Neural progenitor cell (in vitro differentiated cells): Measurements from ENCODE around the gene BMPR1B. TPM values are rescaled to one million over a fixed set of nuclear protein-coding genes. Genes with fewer than 3 reads are reported as not detected.

ENCODE experiments used
- DNase-seq: peaks from one replicate; pipeline ENCODE4 v3.0.0-alpha.2; 2016; ENCODE audit warnings: low spot score
- H2AFZ ChIP-seq: fragments of 200-600 bp; sonication (generic); replicated peaks from 2 replicates; pipeline ENCODE4 v1.6.1; 2016; ENCODE audit warnings: antibody characterized with exemption
- H3F3A ChIP-seq: fragments of 200-600 bp; sonication (generic); 2 replicates; pipeline ENCODE4 v1.6.1; 2016; ENCODE audit warnings: antibody characterized with exemption, low read depth
- H3K27ac ChIP-seq: fragments of 200-600 bp; sonication (generic); 2 replicates; pipeline ENCODE4 v1.5.1; 2016; ENCODE audit warnings: mild to moderate bottlenecking
- H3K27me3 ChIP-seq: fragments of 200-600 bp; sonication (generic); 2 replicates; pipeline ENCODE4 v1.6.1; 2016; ENCODE audit warnings: mild to moderate bottlenecking, moderate library complexity
- H3K36me3 ChIP-seq: fragments of 200-600 bp; sonication (generic); 2 replicates; pipeline ENCODE4 v1.5.1; 2016
- H3K4me1 ChIP-seq: fragments of 200-600 bp; sonication (generic); 2 replicates; pipeline ENCODE4 v1.6.1; 2016; ENCODE audit warnings: mixed run types
- H3K4me2 ChIP-seq: fragments of 200-600 bp; sonication (generic); 2 replicates; pipeline ENCODE4 v1.6.1; 2016
- H3K4me3 ChIP-seq: fragments of 200-600 bp; sonication (generic); 2 replicates; pipeline ENCODE4 v1.5.1; 2016
- H3K79me2 ChIP-seq: fragments of 200-600 bp; sonication (generic); 2 replicates; pipeline ENCODE4 v1.6.1; 2016; ENCODE audit warnings: low read depth
- H3K9ac ChIP-seq: fragments of 200-600 bp; sonication (generic); 2 replicates; pipeline ENCODE4 v1.6.1; 2016
- H3K9me3 ChIP-seq: fragments of 200-600 bp; sonication (generic); 2 replicates; pipeline ENCODE4 v1.5.1; 2016; ENCODE audit warnings: low read depth
- H4K20me1 ChIP-seq: fragments of 200-600 bp; sonication (generic); 2 replicates; pipeline ENCODE4 v1.6.1; 2016; ENCODE audit warnings: low read depth
- H3K27ac Mint-ChIP-seq: 3 replicates; pipeline ENCODE4 v1.8.0; 2021; ENCODE audit warnings: mixed read lengths
- H3K27me3 Mint-ChIP-seq: 2 replicates; pipeline ENCODE4 v1.8.0; 2022; ENCODE audit warnings: low read depth, mild to moderate bottlenecking, inconsistent platforms, moderate library complexity, mixed read lengths; ENCODE audit not compliant: insufficient read depth
- H3K36me3 Mint-ChIP-seq: 3 replicates; pipeline ENCODE4 v1.8.0; 2021; ENCODE audit warnings: mixed read lengths
- H3K4me1 Mint-ChIP-seq: 3 replicates; pipeline ENCODE4 v1.8.0; 2021; ENCODE audit warnings: mixed read lengths
- H3K4me3 Mint-ChIP-seq: 3 replicates; pipeline ENCODE4 v1.8.0; 2021; ENCODE audit warnings: mild to moderate bottlenecking, moderate library complexity, mixed read lengths
- H3K9me3 Mint-ChIP-seq: 3 replicates; pipeline ENCODE4 v1.8.0; 2020; ENCODE audit warnings: mixed read lengths
- EZH2 ChIP-seq: fragments of 200-600 bp; sonication (generic); IDR thresholded peaks from 2 replicates; pipeline ENCODE4 v1.6.1; 2017; ENCODE audit warnings: antibody characterized with exemption, mild to moderate bottlenecking, moderate library complexity
- EZH2phosphoT487 ChIP-seq: fragments of 200-600 bp; sonication (generic); IDR thresholded peaks from 2 replicates; pipeline ENCODE4 v1.6.1; 2017; ENCODE audit warnings: antibody characterized with exemption
- total RNA-seq: library from RNA; depleted of rRNA; stranded (reverse); fragments of >200 nt; gene quantifications from 2 replicates; pipeline ENCODE4 v1.2.3, GENCODE V29; 2015; ENCODE audit warnings: low replicate concordance
- TF ChIP-seq, protein P1 (sequence below): fragments of 200-600 bp; sonication (generic); IDR thresholded peaks from 2 replicates; pipeline ENCODE4 v1.5.1; 2017; ENCODE audit warnings: antibody characterized with exemption, mild to moderate bottlenecking

The BMPR1B gene
- total RNA-seq, 1 donor from 2014 or later: 2.7 TPM

DNA sequence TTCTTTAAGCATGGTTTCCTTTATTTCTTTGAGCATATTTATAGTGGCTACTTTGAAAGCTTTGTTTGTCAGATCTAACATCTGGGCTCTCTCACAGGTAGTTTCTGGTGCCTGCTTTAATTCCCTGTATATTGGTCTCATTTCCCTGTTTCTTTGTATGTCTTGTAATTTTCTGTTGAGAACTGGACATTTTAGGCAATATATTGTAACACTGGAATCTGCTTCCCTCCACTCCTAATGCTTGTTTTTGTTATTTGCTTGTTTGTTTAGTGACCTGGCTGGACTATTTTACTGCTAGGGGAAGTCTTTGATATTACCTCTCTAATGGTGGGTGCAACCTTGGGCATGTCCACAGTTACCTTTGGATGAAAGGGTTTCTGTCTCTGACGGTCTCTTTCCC lies 25.0 kb downstream of the BMPR1B start:
- no peak overlapping the region for H3K27ac Mint-ChIP-seq
- no peak overlapping the region for H3K4me2 ChIP-seq
- H3K9me3 ChIP-seq: no peaks in the 10 kb centered on the region
- H3K9ac ChIP-seq: no peak overlapping the region
- H3K4me3 ChIP-seq: no peak overlapping the region
- H3K4me1 ChIP-seq: no peaks in the 10 kb centered on the region
- H3K27me3 Mint-ChIP-seq: no peaks in the 10 kb centered on the region
- H3K36me3 ChIP-seq: no peaks in the 10 kb centered on the region
- peaks cover 29% of the 10 kb centered on the region for H3K9me3 Mint-ChIP-seq
- no peaks in the 10 kb centered on the region for H3F3A ChIP-seq
- H3K79me2 ChIP-seq: no peaks in the 10 kb centered on the region
- no peak overlapping the region for H2AFZ ChIP-seq
- H3K4me3 Mint-ChIP-seq: no peak overlapping the region
- H3K36me3 Mint-ChIP-seq: peaks cover 12% of the 10 kb centered on the region
- H3K27ac ChIP-seq: no peak overlapping the region
- H3K4me1 Mint-ChIP-seq: no peaks in the 10 kb centered on the region
- TF ChIP-seq, protein P1, sequence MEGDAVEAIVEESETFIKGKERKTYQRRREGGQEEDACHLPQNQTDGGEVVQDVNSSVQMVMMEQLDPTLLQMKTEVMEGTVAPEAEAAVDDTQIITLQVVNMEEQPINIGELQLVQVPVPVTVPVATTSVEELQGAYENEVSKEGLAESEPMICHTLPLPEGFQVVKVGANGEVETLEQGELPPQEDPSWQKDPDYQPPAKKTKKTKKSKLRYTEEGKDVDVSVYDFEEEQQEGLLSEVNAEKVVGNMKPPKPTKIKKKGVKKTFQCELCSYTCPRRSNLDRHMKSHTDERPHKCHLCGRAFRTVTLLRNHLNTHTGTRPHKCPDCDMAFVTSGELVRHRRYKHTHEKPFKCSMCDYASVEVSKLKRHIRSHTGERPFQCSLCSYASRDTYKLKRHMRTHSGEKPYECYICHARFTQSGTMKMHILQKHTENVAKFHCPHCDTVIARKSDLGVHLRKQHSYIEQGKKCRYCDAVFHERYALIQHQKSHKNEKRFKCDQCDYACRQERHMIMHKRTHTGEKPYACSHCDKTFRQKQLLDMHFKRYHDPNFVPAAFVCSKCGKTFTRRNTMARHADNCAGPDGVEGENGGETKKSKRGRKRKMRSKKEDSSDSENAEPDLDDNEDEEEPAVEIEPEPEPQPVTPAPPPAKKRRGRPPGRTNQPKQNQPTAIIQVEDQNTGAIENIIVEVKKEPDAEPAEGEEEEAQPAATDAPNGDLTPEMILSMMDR: no peak
- no peak for TF ChIP-seq EZH2phosphoT487
- no peak for TF ChIP-seq EZH2
- H4K20me1 ChIP-seq: no peaks in the 10 kb centered on the region
- no peaks in the 10 kb centered on the region for H3K27me3 ChIP-seq
- DNase-seq: no peak

GRCh38 chr4:94791701-94792100 lies 33.9 kb downstream of the BMPR1B start:
- Mint-ChIP-seq H3K4me1 (no peaks in the 10 kb centered on the region), H3K27ac (no peak overlapping the region)
- H2AFZ ChIP-seq: no peak overlapping the region

DNA sequence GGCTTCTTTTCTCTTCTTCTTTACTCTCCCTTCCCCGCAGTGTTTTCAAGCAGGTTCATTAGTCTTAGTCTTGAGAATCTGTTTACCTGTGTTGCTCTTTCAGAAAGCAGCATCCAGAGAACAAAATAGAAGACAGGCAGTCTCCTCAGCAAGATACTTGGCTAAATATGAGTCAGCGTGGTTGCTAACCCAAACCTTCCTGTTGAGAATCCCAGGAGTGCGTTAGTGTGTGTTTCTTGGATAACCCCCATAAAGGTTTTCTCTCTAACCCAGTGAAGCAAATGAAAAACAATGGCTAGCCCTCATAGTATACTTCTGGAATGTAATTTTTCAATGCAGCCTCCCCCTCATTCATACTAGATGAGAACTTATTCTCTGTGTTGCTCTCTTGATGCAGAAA lies 41.1 kb downstream of the BMPR1B start:
- Mint-ChIP-seq H3K4me1 (peaks cover 6% of the 10 kb centered on the region), H3K27me3 (no peaks in the 10 kb centered on the region), H3K4me3 (no peak overlapping the region), H3K9me3 (peaks cover 2% of the 10 kb centered on the region), H3K36me3 (peaks cover 4% of the 10 kb centered on the region), H3K27ac (no peak overlapping the region)
- Histone ChIP-seq H3K27me3 (no peaks in the 10 kb centered on the region), H2AFZ (no peak overlapping the region), H3K4me1 (no peaks in the 10 kb centered on the region), H3K9ac (no peak overlapping the region), H3K9me3 (no peaks in the 10 kb centered on the region), H3K36me3 (no peaks in the 10 kb centered on the region), H3K27ac (no peak overlapping the region), H3K79me2 (no peaks in the 10 kb centered on the region), H3F3A (no peaks in the 10 kb centered on the region), H3K4me2 (no peak overlapping the region), H3K4me3 (no peak overlapping the region), H4K20me1 (no peaks in the 10 kb centered on the region)
- no peak for DNase-seq
- no peak for TF ChIP-seq EZH2
- TF ChIP-seq EZH2phosphoT487: no peak
- TF ChIP-seq, protein P1: no peak

More at GRCh38 chr4:94791701-94792100, 33.9 kb downstream of the BMPR1B start:
- H3K27ac ChIP-seq: no peak overlapping the region
- no peak for DNase-seq
- H3F3A ChIP-seq: no peaks in the 10 kb centered on the region
- peaks cover 11% of the 10 kb centered on the region for H3K36me3 Mint-ChIP-seq
- H3K9me3 ChIP-seq: no peaks in the 10 kb centered on the region
- H3K27me3 ChIP-seq: no peaks in the 10 kb centered on the region
- H3K36me3 ChIP-seq: no peaks in the 10 kb centered on the region
- no peak overlapping the region for H3K4me3 Mint-ChIP-seq
- no peak overlapping the region for H3K4me2 ChIP-seq
- no peaks in the 10 kb centered on the region for H4K20me1 ChIP-seq
- H3K4me1 ChIP-seq: no peaks in the 10 kb centered on the region
- H3K9me3 Mint-ChIP-seq: peaks cover 4% of the 10 kb centered on the region
- no peak overlapping the region for H3K4me3 ChIP-seq
- no peak overlapping the region for H3K9ac ChIP-seq
- H3K27me3 Mint-ChIP-seq: peaks cover 3% of the 10 kb centered on the region
- H3K79me2 ChIP-seq: no peaks in the 10 kb centered on the region
- no peak for TF ChIP-seq EZH2
- TF ChIP-seq, protein P1: no peak
- TF ChIP-seq EZH2phosphoT487: no peak
